ENCODE data around the gene OSBPL9.

OSBPL9 gene

GRCh38 chr1:51661081-51661518, 44.2 kb downstream of the OSBPL9 start:
- H3K27ac ChIP-seq (replicated peaks): no peak overlapping the region
- no peaks in the 10 kb centered on the region for H3K27me3 ChIP-seq (ENCODE audit: insufficient read depth, poor library complexity, severe bottlenecking)
- no peak for TF ChIP-seq SPI1 (IDR thresholded peaks at IDR 0.05; ENCODE audit: borderline replicate concordance, low read depth)
- TF ChIP-seq, protein P1, sequence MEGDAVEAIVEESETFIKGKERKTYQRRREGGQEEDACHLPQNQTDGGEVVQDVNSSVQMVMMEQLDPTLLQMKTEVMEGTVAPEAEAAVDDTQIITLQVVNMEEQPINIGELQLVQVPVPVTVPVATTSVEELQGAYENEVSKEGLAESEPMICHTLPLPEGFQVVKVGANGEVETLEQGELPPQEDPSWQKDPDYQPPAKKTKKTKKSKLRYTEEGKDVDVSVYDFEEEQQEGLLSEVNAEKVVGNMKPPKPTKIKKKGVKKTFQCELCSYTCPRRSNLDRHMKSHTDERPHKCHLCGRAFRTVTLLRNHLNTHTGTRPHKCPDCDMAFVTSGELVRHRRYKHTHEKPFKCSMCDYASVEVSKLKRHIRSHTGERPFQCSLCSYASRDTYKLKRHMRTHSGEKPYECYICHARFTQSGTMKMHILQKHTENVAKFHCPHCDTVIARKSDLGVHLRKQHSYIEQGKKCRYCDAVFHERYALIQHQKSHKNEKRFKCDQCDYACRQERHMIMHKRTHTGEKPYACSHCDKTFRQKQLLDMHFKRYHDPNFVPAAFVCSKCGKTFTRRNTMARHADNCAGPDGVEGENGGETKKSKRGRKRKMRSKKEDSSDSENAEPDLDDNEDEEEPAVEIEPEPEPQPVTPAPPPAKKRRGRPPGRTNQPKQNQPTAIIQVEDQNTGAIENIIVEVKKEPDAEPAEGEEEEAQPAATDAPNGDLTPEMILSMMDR (IDR thresholded peaks at IDR 0.05; ENCODE audit: insufficient read depth, low read length): no peak
- TF ChIP-seq GABPA (IDR thresholded peaks at IDR 0.05; ENCODE audit: low read depth): no peak
- TF ChIP-seq POLR2AphosphoS5 (IDR thresholded peaks at IDR 0.05; ENCODE audit: low read depth): no peak
- no peak for TF ChIP-seq REST (IDR thresholded peaks at IDR 0.05; ENCODE audit: insufficient replicate concordance, low read depth)
- DNase-seq (ENCODE audit: low read depth in 1 of 2, low spot score in 1 of 2): no peak
- H3K4me3 ChIP-seq (replicated peaks; ENCODE audit: insufficient read depth, low read length): no peak overlapping the region

DNA sequence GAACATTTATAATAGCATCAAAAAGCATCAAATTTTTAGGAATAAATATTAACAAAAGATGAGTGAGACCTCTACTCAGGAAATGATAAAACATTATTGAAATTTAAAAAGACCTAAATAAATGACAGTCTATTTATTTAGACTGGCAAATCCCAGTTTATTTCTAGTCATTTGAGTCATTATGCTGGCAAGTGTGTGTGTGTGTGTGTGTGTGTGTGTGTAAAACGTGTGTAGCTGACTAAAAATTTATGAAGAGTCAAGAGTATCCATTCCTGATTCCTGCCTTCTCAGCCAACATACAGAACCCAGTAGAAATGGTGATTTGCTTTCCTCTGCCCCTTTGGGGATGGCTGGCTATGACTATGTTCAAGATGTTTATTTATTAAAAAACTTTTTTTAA, 46.2 kb downstream of the OSBPL9 start:
- Histone ChIP-seq H3K27me3 (ENCODE audit: insufficient read depth, poor library complexity, severe bottlenecking) (no peaks in the 10 kb centered on the region), H3K4me3 (replicated peaks; ENCODE audit: insufficient read depth, low read length) (no peak overlapping the region)
- DNase-seq (ENCODE audit: low read depth in 1 of 2, low spot score in 1 of 2): no peak

GRCh38 chr1:51663721-51664120, 46.8 kb downstream of the OSBPL9 start:
- Histone ChIP-seq H3K4me3 (replicated peaks; ENCODE audit: insufficient read depth, low read length) (no peak overlapping the region), H3K27ac (replicated peaks) (no peak overlapping the region), H3K27me3 (ENCODE audit: insufficient read depth, poor library complexity, severe bottlenecking) (no peaks in the 10 kb centered on the region)
- no peak for DNase-seq (ENCODE audit: low read depth in 1 of 2, low spot score in 1 of 2)
- peak; percentile 40; the same call in 1 of the 2 replicates for TF ChIP-seq SPI1 (IDR thresholded peaks at IDR 0.05; ENCODE audit: borderline replicate concordance, low read depth)
- TF ChIP-seq GABPA (IDR thresholded peaks at IDR 0.05; ENCODE audit: low read depth): no peak
- TF ChIP-seq REST (IDR thresholded peaks at IDR 0.05; ENCODE audit: insufficient replicate concordance, low read depth): no peak
- TF ChIP-seq POLR2AphosphoS5 (IDR thresholded peaks at IDR 0.05; ENCODE audit: low read depth): no peak

More for the DNA sequence above, 46.2 kb downstream of the OSBPL9 start:
- TF ChIP-seq, protein P1 (IDR thresholded peaks at IDR 0.05; ENCODE audit: insufficient read depth, low read length): no peak
- TF ChIP-seq GABPA (IDR thresholded peaks at IDR 0.05; ENCODE audit: low read depth) (no peak), SPI1 (IDR thresholded peaks at IDR 0.05; ENCODE audit: borderline replicate concordance, low read depth) (no peak), REST (IDR thresholded peaks at IDR 0.05; ENCODE audit: insufficient replicate concordance, low read depth) (no peak), POLR2AphosphoS5 (IDR thresholded peaks at IDR 0.05; ENCODE audit: low read depth) (no peak)
- H3K27ac ChIP-seq (replicated peaks): no peak overlapping the region
